Mesenchymal stem cell (in vitro differentiated cells and primary cell): Measurements from ENCODE around the gene SPTBN1.

Experiments
- DNase-seq: peaks from one replicate; pipeline ENCODE4 v3.0.0-alpha.2; 2013
- H2AFZ ChIP-seq: one replicate; pipeline ENCODE4 v1.6.1; 2013; ENCODE audit warnings: low read depth, mild to moderate bottlenecking, control low read depth, inconsistent platforms, low read length, moderate library complexity
- H2AK5ac ChIP-seq: 2 replicates; pipeline ENCODE4 v1.6.1; 2013; ENCODE audit warnings: low read length, moderate library complexity, mild to moderate bottlenecking, inconsistent platforms; ENCODE audit not compliant: severe bottlenecking
- H2BK120ac ChIP-seq: one replicate; pipeline ENCODE4 v1.6.1; 2013; ENCODE audit warnings: low read depth, mild to moderate bottlenecking, inconsistent platforms, low read length, moderate library complexity
- H2BK12ac ChIP-seq, 2 experiments: one replicate each; pipeline ENCODE4 v1.6.1; 2013; ENCODE audit warnings: inconsistent platforms in 2 of 2, low read length in 2 of 2, mild to moderate bottlenecking in 2 of 2, moderate library complexity in 2 of 2, control low read depth in 1 of 2
- H2BK15ac ChIP-seq: one replicate; pipeline ENCODE4 v1.6.1; 2013; ENCODE audit warnings: mild to moderate bottlenecking, low read depth, inconsistent platforms; ENCODE audit not compliant: poor library complexity, severe bottlenecking
- H2BK5ac ChIP-seq: 2 replicates; pipeline ENCODE4 v1.6.1; 2013; ENCODE audit warnings: low read depth, mild to moderate bottlenecking, low read length, control low read depth, inconsistent platforms; ENCODE audit not compliant: poor library complexity, severe bottlenecking
- H3K14ac ChIP-seq, 2 experiments: one replicate each; pipeline ENCODE4 v1.6.1; 2013; ENCODE audit warnings: inconsistent platforms in 2 of 2, low read length in 2 of 2, control low read depth in 1 of 2, mild to moderate bottlenecking in 1 of 2, moderate library complexity in 1 of 2
- H3K18ac ChIP-seq, 2 experiments: one replicate each; pipeline ENCODE4 v1.6.1; 2013; ENCODE audit warnings: inconsistent platforms in 2 of 2, low read length in 2 of 2, control low read depth in 1 of 2, low read depth in 1 of 2, mild to moderate bottlenecking in 1 of 2
- H3K23ac ChIP-seq, 2 experiments: one replicate each; pipeline ENCODE4 v1.6.1; 2013; ENCODE audit warnings: inconsistent platforms in 2 of 2, low read length in 2 of 2, mild to moderate bottlenecking in 2 of 2, moderate library complexity in 2 of 2, control low read depth in 1 of 2
- H3K27ac ChIP-seq: 2 replicates; pipeline ENCODE4 v1.5.1; 2013; ENCODE audit warnings: mild to moderate bottlenecking, moderate library complexity, low read length, control low read depth, inconsistent platforms; ENCODE audit not compliant: poor library complexity, severe bottlenecking
- H3K27me3 ChIP-seq, 2 experiments: 2 replicates each; pipeline versions ENCODE4 v1.6.1 to v1.7.0; 2013; ENCODE audit warnings: low read length in 2 of 2, mild to moderate bottlenecking in 2 of 2, moderate library complexity in 2 of 2, control low read depth in 1 of 2, inconsistent platforms in 1 of 2; ENCODE audit not compliant: control insufficient read depth in 1 of 2, insufficient read depth in 1 of 2
- H3K36me3 ChIP-seq, 2 experiments: 2 replicates each; pipeline versions ENCODE4 v1.6.1 to v1.7.0; 2013; ENCODE audit warnings: low read length in 2 of 2, control low read depth in 1 of 2, inconsistent platforms in 1 of 2, low read depth in 1 of 2, mild to moderate bottlenecking in 1 of 2; ENCODE audit not compliant: insufficient read depth in 2 of 2, control insufficient read depth in 1 of 2
- H3K4ac ChIP-seq, 2 experiments: one replicate each; pipeline ENCODE4 v1.6.1; 2013; ENCODE audit warnings: inconsistent platforms in 2 of 2, low read length in 2 of 2, mild to moderate bottlenecking in 2 of 2, moderate library complexity in 2 of 2, control low read depth in 1 of 2, low read depth in 1 of 2
- H3K4me1 ChIP-seq: 2 replicates; pipeline ENCODE4 v1.6.1; 2013; ENCODE audit warnings: low read depth, low read length, control low read depth; ENCODE audit not compliant: control insufficient read depth, insufficient read depth
- H3K4me2 ChIP-seq: 2 replicates; pipeline ENCODE4 v1.6.1; 2013; ENCODE audit warnings: low read length, mild to moderate bottlenecking, inconsistent platforms; ENCODE audit not compliant: poor library complexity, severe bottlenecking
- H3K4me3 ChIP-seq, 2 experiments: 2 replicates each; pipeline versions ENCODE4 v1.5.1 to v1.7.0; 2013; ENCODE audit warnings: low read length in 2 of 2, mild to moderate bottlenecking in 2 of 2, control low read depth in 1 of 2, low read depth in 1 of 2; ENCODE audit not compliant: insufficient read depth in 1 of 2
- H3K79me1 ChIP-seq: replicated peaks from 2 replicates; pipeline ENCODE4 v1.6.1; 2013; ENCODE audit warnings: mild to moderate bottlenecking, control low read depth, low read length, inconsistent platforms; ENCODE audit not compliant: poor library complexity, severe bottlenecking
- H3K9ac ChIP-seq: 2 replicates; pipeline ENCODE4 v1.7.0; 2013; ENCODE audit warnings: mild to moderate bottlenecking, low read length, moderate library complexity
- H3K9me3 ChIP-seq: 2 replicates; pipeline ENCODE4 v1.7.0; 2013; ENCODE audit warnings: mild to moderate bottlenecking, low read length; ENCODE audit not compliant: control insufficient read depth
- H4K8ac ChIP-seq: one replicate; pipeline ENCODE4 v1.6.1; 2013; ENCODE audit warnings: inconsistent platforms, mild to moderate bottlenecking, low read length, moderate library complexity
- H4K91ac ChIP-seq: one replicate; pipeline ENCODE4 v1.6.1; 2013; ENCODE audit warnings: mild to moderate bottlenecking, low read length, inconsistent platforms
- WGBS: methylation state at CpG from one replicate; pipeline ENCODE4 v1.1.7; 2013; ENCODE audit warnings: mixed read lengths; 5-methylcytosine and 5-hydroxymethylcytosine counted together

The SPTBN1 gene

GRCh38 chr2:54559593-54560145, 103.5 kb downstream of the SPTBN1 start:
- Histone ChIP-seq H2BK15ac (peak overlapping the region; percentile 63), H3K9ac (peak overlapping the region; percentile 89), H2BK12ac (peak overlapping the region in 1 of 2 experiments; percentile 30), H3K18ac (peak overlapping the region; percentile 91 to 93), H2AK5ac (no peak overlapping the region), H3K27ac (peak overlapping the region; percentile 80), H3K9me3 (no peaks in the 10 kb centered on the region), H2AFZ (no peak overlapping the region), H3K23ac (peak overlapping the region in 1 of 2 experiments; percentile 99), H2BK5ac (peak overlapping the region; percentile 69), H2BK120ac (peak overlapping the region; percentile 89), H3K4me3 (peak overlapping the region; percentile 67 to 76), H3K4me1 (peaks cover 18% of the 10 kb centered on the region), H3K4ac (peak overlapping the region; percentile 78 to 95), H3K14ac (no peak overlapping the region), H4K8ac (peak overlapping the region; percentile 77), H3K4me2 (peak overlapping the region; percentile 92), H3K79me1 (peaks cover 8% of the 10 kb centered on the region), H3K36me3 (peaks cover 0 to 5% of the 10 kb centered on the region in 2 experiments), H3K27me3 (no peaks in the 10 kb centered on the region), H4K91ac (peak overlapping the region; percentile 60)
- peak; percentile 93 for DNase-seq
- WGBS = 0% methylated on average over 9 of the region's 9 CpGs

GRCh38 chr2:54560146-54560881, 104.2 kb downstream of the SPTBN1 start:
- Histone ChIP-seq H3K4me3 (peak overlapping the region; percentile 63 to 76), H2BK5ac (peak overlapping the region; percentile 69), H2BK12ac (no peak overlapping the region), H2AK5ac (no peak overlapping the region), H3K4me1 (peaks cover 16% of the 10 kb centered on the region), H2AFZ (no peak overlapping the region), H3K18ac (peak overlapping the region; percentile 29 to 87), H3K79me1 (peaks cover 4% of the 10 kb centered on the region), H3K27ac (peak overlapping the region; percentile 80), H3K4ac (peak overlapping the region; percentile 8 to 46), H3K9ac (peak overlapping the region; percentile 89), H3K14ac (no peak overlapping the region), H3K9me3 (no peaks in the 10 kb centered on the region), H3K36me3 (peaks cover 0 to 8% of the 10 kb centered on the region in 2 experiments), H2BK15ac (no peak overlapping the region), H3K4me2 (peak overlapping the region; percentile 92), H3K27me3 (no peaks in the 10 kb centered on the region), H2BK120ac (peak overlapping the region; percentile 89), H3K23ac (no peak overlapping the region), H4K8ac (peak overlapping the region; percentile 91), H4K91ac (peak overlapping the region; percentile 67)
- peak; percentile 89 for DNase-seq
- 1% methylated on average over 16 of the region's 19 CpGs for WGBS

DNA sequence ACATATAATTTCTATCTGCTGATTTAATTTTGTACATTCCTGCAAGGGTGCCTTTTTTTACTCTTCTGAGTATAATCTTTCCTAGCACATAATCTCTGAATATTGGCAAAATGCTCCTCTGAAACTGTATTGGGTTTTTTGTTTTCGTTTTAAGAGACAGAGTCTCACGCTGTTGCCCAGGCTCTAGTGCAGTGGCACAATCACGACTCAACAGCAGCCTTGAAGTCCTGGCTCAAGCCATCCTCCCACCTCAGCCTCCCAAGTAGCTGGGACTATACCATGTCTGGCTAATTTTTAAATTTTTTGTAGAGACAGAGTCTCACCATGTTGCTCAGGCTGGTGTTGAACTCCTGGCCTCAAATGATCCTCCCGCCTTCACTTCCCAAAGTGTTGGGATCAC, 104.9 kb downstream of the SPTBN1 start:
- H3K9ac ChIP-seq = peak overlapping the region; percentile 89
- peak overlapping the region in 1 of 2 experiments; percentile 32 for H3K4ac ChIP-seq
- H2BK5ac ChIP-seq = no peak overlapping the region
- WGBS = 58% methylated on average over 3 of the region's 4 CpGs
- no peak overlapping the region for H2AK5ac ChIP-seq
- no peak overlapping the region for H3K23ac ChIP-seq
- H3K27me3 ChIP-seq = no peaks in the 10 kb centered on the region
- peaks cover 0 to 8% of the 10 kb centered on the region in 2 experiments for H3K36me3 ChIP-seq
- H3K18ac ChIP-seq = peak overlapping the region; percentile 5 to 70
- H4K91ac ChIP-seq = no peak overlapping the region
- H3K4me3 ChIP-seq = peak overlapping the region; percentile 38 to 76
- no peak overlapping the region for H2BK15ac ChIP-seq
- peaks cover 13% of the 10 kb centered on the region for H3K4me1 ChIP-seq
- no peak overlapping the region for H4K8ac ChIP-seq
- peaks cover 2% of the 10 kb centered on the region for H3K79me1 ChIP-seq
- peak overlapping the region; percentile 65 for H3K4me2 ChIP-seq
- H3K27ac ChIP-seq = peak overlapping the region; percentile 67
- H3K9me3 ChIP-seq = no peaks in the 10 kb centered on the region
- no peak overlapping the region for H3K14ac ChIP-seq
- no peak overlapping the region for H2AFZ ChIP-seq
- DNase-seq = no peak
- peak overlapping the region; percentile 34 for H2BK120ac ChIP-seq
- peak overlapping the region in 1 of 2 experiments; percentile 66 for H2BK12ac ChIP-seq

DNA sequence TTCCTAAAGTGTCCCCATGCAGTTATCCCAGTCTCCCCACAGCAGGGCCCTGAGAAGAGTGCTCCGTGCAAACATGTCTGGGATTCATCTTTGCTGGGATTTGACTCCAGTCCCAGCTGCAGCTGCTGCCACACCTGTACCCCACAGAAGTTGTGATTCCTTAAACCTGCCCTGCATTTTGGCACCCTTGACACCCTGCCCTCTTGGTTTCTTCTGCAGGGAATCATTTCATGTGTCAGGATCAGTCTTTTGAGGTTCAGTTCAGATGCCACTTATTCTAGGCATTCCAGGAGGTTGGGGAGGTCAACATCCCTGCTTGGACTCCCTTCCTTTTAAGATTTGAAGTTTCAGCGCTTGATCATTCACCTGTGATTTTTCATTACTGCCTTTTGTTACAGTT, 108.3 kb downstream of the SPTBN1 start:
- no peak overlapping the region for H2BK120ac ChIP-seq
- H3K27ac ChIP-seq = no peak overlapping the region
- no peak for DNase-seq
- WGBS = 98% methylated on average over 2 of the region's 2 CpGs
- H3K4me3 ChIP-seq = no peak overlapping the region
- peaks cover 0 to 8% of the 10 kb centered on the region in 2 experiments for H3K36me3 ChIP-seq
- H3K4ac ChIP-seq = no peak overlapping the region
- no peak overlapping the region for H2BK15ac ChIP-seq
- H2BK5ac ChIP-seq = no peak overlapping the region
- no peak overlapping the region for H4K91ac ChIP-seq
- no peak overlapping the region for H3K18ac ChIP-seq
- no peaks in the 10 kb centered on the region for H3K27me3 ChIP-seq
- H2BK12ac ChIP-seq = no peak overlapping the region
- H3K79me1 ChIP-seq = no peaks in the 10 kb centered on the region
- no peak overlapping the region for H3K9ac ChIP-seq
- H3K14ac ChIP-seq = no peak overlapping the region
- no peaks in the 10 kb centered on the region for H3K9me3 ChIP-seq
- no peak overlapping the region for H2AK5ac ChIP-seq
- H4K8ac ChIP-seq = no peak overlapping the region
- no peak overlapping the region for H3K23ac ChIP-seq
- H3K4me2 ChIP-seq = no peak overlapping the region
- no peak overlapping the region for H2AFZ ChIP-seq
- peaks cover 12% of the 10 kb centered on the region for H3K4me1 ChIP-seq
